Activated T-cell treated with anti-CD3 and anti-CD28 coated beads, Interleukin-2, amount 50 U/mL, for 4 hours (primary cell): ENCODE measurements around the gene TRAM2. TPM values are rescaled to one million over a fixed set of nuclear protein-coding genes. Genes with fewer than 3 reads are reported as not detected.

Experiments used
- ATAC-seq, 2 donors: fragments of 200-7000 bp; cut with Tn5 transposase; one replicate each; pipeline ENCODE4 v1.10.0; 2021
- DNase-seq: peaks from one replicate; pipeline ENCODE4 v3.0.0-alpha.2; 2020
- H3K27me3 Mint-ChIP-seq: one replicate; pipeline ENCODE4 v1.8.0; 2021; ENCODE audit warnings: low read depth, mixed read lengths
- H3K36me3 Mint-ChIP-seq: one replicate; pipeline ENCODE4 v1.8.0; 2022; ENCODE audit warnings: mixed read lengths; ENCODE audit not compliant: insufficient read depth
- H3K4me1 Mint-ChIP-seq: one replicate; pipeline ENCODE4 v1.8.0; 2021; ENCODE audit warnings: low read depth, mixed read lengths
- H3K4me3 Mint-ChIP-seq: one replicate; pipeline ENCODE4 v1.8.0; 2021; ENCODE audit warnings: mild to moderate bottlenecking, moderate library complexity, mixed read lengths
- H3K9me3 Mint-ChIP-seq: one replicate; pipeline ENCODE4 v1.8.0; 2021; ENCODE audit warnings: mixed read lengths
- total RNA-seq, 3 donors: library from RNA; stranded (reverse); gene quantifications; one replicate each; pipeline ENCODE4 v1.2.1, GENCODE V29; 2021

TRAM2 gene
- total RNA-seq, 3 donors from 2014 or later = 1.6 to 2.9 (median 2.4) TPM

- ATAC-seq (no peak), DNase-seq (no peak)
- H3K9me3 Mint-ChIP-seq = no peaks in the 10 kb centered on the region
- H3K36me3 Mint-ChIP-seq = peaks cover 5% of the 10 kb centered on the region
- H3K4me1 Mint-ChIP-seq = peaks cover 45% of the 10 kb centered on the region
- H3K27me3 Mint-ChIP-seq = no peaks in the 10 kb centered on the region
- H3K4me3 Mint-ChIP-seq = no peak overlapping the region
Measured at GRCh38 chr6:52539607-52540006, 37.3 kb downstream of the TRAM2 start.

- H3K9me3 Mint-ChIP-seq = no peaks in the 10 kb centered on the region
- ATAC-seq (no peak), DNase-seq (no peak)
- H3K4me3 Mint-ChIP-seq = no peak overlapping the region
- no peaks in the 10 kb centered on the region for H3K36me3 Mint-ChIP-seq
- H3K4me1 Mint-ChIP-seq = peaks cover 45% of the 10 kb centered on the region
- H3K27me3 Mint-ChIP-seq = no peaks in the 10 kb centered on the region
Measured at GRCh38 chr6:52538901-52539354, 37.9 kb downstream of the TRAM2 start.

GRCh38 chr6:52538252-52538900 is 38.5 kb downstream of the TRAM2 start:
- no peak for ATAC-seq
- Mint-ChIP-seq H3K27me3 (no peaks in the 10 kb centered on the region), H3K4me3 (no peak overlapping the region), H3K4me1 (peaks cover 45% of the 10 kb centered on the region), H3K36me3 (no peaks in the 10 kb centered on the region), H3K9me3 (no peaks in the 10 kb centered on the region)
- no peak for DNase-seq

GRCh38 chr6:52537001-52537753 is 39.7 kb downstream of the TRAM2 start:
- DNase-seq (no peak), ATAC-seq (peak; percentile 34 to 40)
- H3K36me3 Mint-ChIP-seq = no peaks in the 10 kb centered on the region
- H3K9me3 Mint-ChIP-seq = no peaks in the 10 kb centered on the region
- no peaks in the 10 kb centered on the region for H3K27me3 Mint-ChIP-seq
- peaks cover 45% of the 10 kb centered on the region for H3K4me1 Mint-ChIP-seq
- no peak overlapping the region for H3K4me3 Mint-ChIP-seq

GRCh38 chr6:52536424-52536916 is 40.4 kb downstream of the TRAM2 start:
- ATAC-seq (no peak), DNase-seq (no peak)
- H3K4me3 Mint-ChIP-seq = no peak overlapping the region
- H3K36me3 Mint-ChIP-seq = peaks cover 3% of the 10 kb centered on the region
- no peaks in the 10 kb centered on the region for H3K9me3 Mint-ChIP-seq
- no peaks in the 10 kb centered on the region for H3K27me3 Mint-ChIP-seq
- peaks cover 45% of the 10 kb centered on the region for H3K4me1 Mint-ChIP-seq

- Mint-ChIP-seq H3K4me3 (no peak overlapping the region), H3K4me1 (peaks cover 45% of the 10 kb centered on the region)
Measured at GRCh38 chr6:52535711-52536423, 41.0 kb downstream of the TRAM2 start.

GRCh38 chr6:52534966-52535390 is 41.9 kb downstream of the TRAM2 start:
- no peak overlapping the region for H3K4me3 Mint-ChIP-seq
- ATAC-seq = peak; percentile 45 to 78
- peaks cover 45% of the 10 kb centered on the region for H3K4me1 Mint-ChIP-seq
- DNase-seq = no peak
- H3K9me3 Mint-ChIP-seq = no peaks in the 10 kb centered on the region
- peaks cover 3% of the 10 kb centered on the region for H3K36me3 Mint-ChIP-seq
- no peaks in the 10 kb centered on the region for H3K27me3 Mint-ChIP-seq

More at GRCh38 chr6:52535711-52536423, 41.0 kb downstream of the TRAM2 start:
- DNase-seq (no peak), ATAC-seq (no peak)
- Mint-ChIP-seq H3K36me3 (peaks cover 3% of the 10 kb centered on the region), H3K27me3 (no peaks in the 10 kb centered on the region), H3K9me3 (no peaks in the 10 kb centered on the region)

- Mint-ChIP-seq H3K9me3 (no peaks in the 10 kb centered on the region), H3K4me3 (no peak overlapping the region)
- DNase-seq = no peak
Measured at GRCh38 chr6:52534363-52534762, 42.5 kb downstream of the TRAM2 start.

GRCh38 chr6:52533491-52533890 is 43.4 kb downstream of the TRAM2 start:
- Mint-ChIP-seq H3K4me1 (peaks cover 34% of the 10 kb centered on the region), H3K9me3 (no peaks in the 10 kb centered on the region), H3K36me3 (peaks cover 3% of the 10 kb centered on the region), H3K27me3 (no peaks in the 10 kb centered on the region), H3K4me3 (no peak overlapping the region)
- ATAC-seq (no peak), DNase-seq (no peak)

More at GRCh38 chr6:52534363-52534762, 42.5 kb downstream of the TRAM2 start:
- Mint-ChIP-seq H3K4me1 (peaks cover 42% of the 10 kb centered on the region), H3K27me3 (no peaks in the 10 kb centered on the region), H3K36me3 (peaks cover 3% of the 10 kb centered on the region)
- ATAC-seq = no peak

- DNase-seq (no peak), ATAC-seq (no peak)
- H3K27me3 Mint-ChIP-seq = no peaks in the 10 kb centered on the region
- peaks cover 3% of the 10 kb centered on the region for H3K36me3 Mint-ChIP-seq
- H3K4me1 Mint-ChIP-seq = peaks cover 24% of the 10 kb centered on the region
- no peak overlapping the region for H3K4me3 Mint-ChIP-seq
- no peaks in the 10 kb centered on the region for H3K9me3 Mint-ChIP-seq
Measured at GRCh38 chr6:52532457-52532856, 44.4 kb downstream of the TRAM2 start.

- peaks cover 18% of the 10 kb centered on the region for H3K4me1 Mint-ChIP-seq
- no peaks in the 10 kb centered on the region for H3K9me3 Mint-ChIP-seq
- DNase-seq (no peak), ATAC-seq (no peak)
- no peaks in the 10 kb centered on the region for H3K27me3 Mint-ChIP-seq
- H3K36me3 Mint-ChIP-seq = peaks cover 3% of the 10 kb centered on the region
- no peak overlapping the region for H3K4me3 Mint-ChIP-seq
Measured at GRCh38 chr6:52531834-52532233, 45.0 kb downstream of the TRAM2 start.

GRCh38 chr6:52531396-52531795 is 45.5 kb downstream of the TRAM2 start:
- no peak for ATAC-seq

GRCh38 chr6:52530351-52530750 is 46.5 kb downstream of the TRAM2 start:
- Mint-ChIP-seq H3K36me3 (peaks cover 4% of the 10 kb centered on the region), H3K27me3 (no peaks in the 10 kb centered on the region), H3K4me3 (no peak overlapping the region), H3K9me3 (no peaks in the 10 kb centered on the region), H3K4me1 (peaks cover 3% of the 10 kb centered on the region)
- no peak for DNase-seq
- ATAC-seq = no peak

More at GRCh38 chr6:52531396-52531795, 45.5 kb downstream of the TRAM2 start:
- Mint-ChIP-seq H3K4me3 (no peak overlapping the region), H3K36me3 (peaks cover 3% of the 10 kb centered on the region), H3K4me1 (peaks cover 13% of the 10 kb centered on the region), H3K9me3 (no peaks in the 10 kb centered on the region), H3K27me3 (no peaks in the 10 kb centered on the region)
- DNase-seq = no peak

- Mint-ChIP-seq H3K4me1 (no peaks in the 10 kb centered on the region), H3K27me3 (no peaks in the 10 kb centered on the region), H3K4me3 (no peak overlapping the region), H3K9me3 (no peaks in the 10 kb centered on the region), H3K36me3 (peaks cover 4% of the 10 kb centered on the region)
- DNase-seq = no peak
- ATAC-seq = no peak
Measured at GRCh38 chr6:52529311-52529710, 47.5 kb downstream of the TRAM2 start.
